HG03342 (cell line): ENCODE measurements around the gene OR2W1.

Experiments used
- ATAC-seq: cut with Tn5 transposase; IDR thresholded peaks from one replicate; pipeline ENCODE4 v1.9.1; 2021; ENCODE audit warnings: mild to moderate bottlenecking, moderate library complexity; ENCODE audit not compliant: unreplicated experiment

The OR2W1 gene

GRCh38 chr6:29005183-29005885, 39.6 kb downstream of the OR2W1 start, which contains the start of gene ZNF311:
Gene ZNF311, minus strand, starts transcription at chr6:29005315. Its CDS starts 1,361 bp downstream, at chr6:29003954.
- ATAC-seq = no peak

GRCh38 chr6:28996844-28997510, 48.0 kb downstream of the OR2W1 start:
- no peak for ATAC-seq

DNA sequence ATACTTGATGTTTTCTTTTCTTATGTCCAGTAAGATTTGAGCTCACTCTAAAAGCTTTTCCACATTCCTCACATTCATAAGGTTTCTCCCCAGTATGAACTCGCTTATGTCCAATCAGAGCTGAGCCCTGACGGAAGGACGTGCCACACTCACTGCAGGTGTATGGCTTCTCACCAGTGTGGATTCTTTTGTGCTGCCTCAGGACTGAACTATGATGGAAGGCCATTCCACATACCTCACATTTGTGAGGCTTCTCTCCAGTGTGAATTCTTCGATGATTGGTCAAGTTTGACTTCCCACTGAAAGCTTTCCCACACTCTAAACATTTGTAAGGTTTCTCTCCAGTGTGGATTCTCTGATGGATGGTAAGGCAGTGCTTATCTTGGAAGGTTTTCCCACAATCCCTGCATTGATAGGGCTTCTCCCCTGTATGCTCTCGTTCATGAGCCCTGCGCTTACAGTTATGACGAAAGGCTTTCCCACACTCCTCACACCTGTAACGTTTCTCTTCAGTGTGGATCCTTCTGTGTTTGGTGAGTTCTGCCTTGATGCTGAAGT, 49.8 kb downstream of the OR2W1 start:
- no peak for ATAC-seq
